GM12878 (cell line): ENCODE measurements around the gene L1CAM. TPM values are rescaled to one million over a fixed set of nuclear protein-coding genes. Genes with fewer than 3 reads are reported as not detected.

Experiments used
- NKRF ChIP-seq: fragments of 450-650 bp; conservative IDR thresholded peaks from 2 replicates; pipeline ENCODE4 v1.6.1; 2017; ENCODE audit warnings: mild to moderate bottlenecking, moderate library complexity
- PKNOX1 ChIP-seq: fragments of 450-650 bp; IDR thresholded peaks from 2 replicates; pipeline ENCODE4 v1.6.1; 2016; ENCODE audit warnings: mild to moderate bottlenecking
- polyA plus RNA-seq, 11 experiments: library from polyadenylated mRNA; depleted of rRNA in 4 of 11; unstranded in 6 of 11; stranded (reverse) in 5 of 11; fragments of >200 nt; fragmentation: Nextera tagmentation in 4 of 11; fragmentation: Illumina TruSeq in 1 of 11; extraction: Ambion mirVana in 4 of 11; extraction: Trizol in 1 of 11; gene quantifications; 1 replicate in 1 of 11; 2 replicates in 10 of 11; pipeline versions ENCODE4 v1.2.1 to v1.2.3, GENCODE V29; 2011 to 2016; ENCODE audit warnings: inconsistent platforms in 2 of 11, missing spikeins in 2 of 11, low read depth in 1 of 11
- total RNA-seq, 4 experiments: library from RNA; depleted of rRNA in 3 of 4; stranded (reverse); fragments of >200 nt in 3 of 4; fragmentation: Illumina TruSeq in 1 of 4; extraction: Trizol in 1 of 4; gene quantifications; 2 replicates each; pipeline versions ENCODE4 v1.2.1 to v1.2.3, GENCODE V29; 2013 to 2021
- TF ChIP-seq, protein P1 (sequence below): fragments of 450-650 bp; IDR thresholded peaks from 2 replicates; pipeline ENCODE4 v1.6.1; 2017; ENCODE audit warnings: mild to moderate bottlenecking, moderate library complexity

Gene L1CAM
- total and polyA plus RNA-seq, 10 of the 15 experiments (the other 5 are each of a cell fraction or from before 2014, with no cell fraction given): 0.01 to 0.64 (median 0.09) TPM; not detected in 5

- peak; percentile 84; the same call in 1 of the 2 replicates for TF ChIP-seq NKRF
- no peak for TF ChIP-seq PKNOX1
- TF ChIP-seq, protein P1, sequence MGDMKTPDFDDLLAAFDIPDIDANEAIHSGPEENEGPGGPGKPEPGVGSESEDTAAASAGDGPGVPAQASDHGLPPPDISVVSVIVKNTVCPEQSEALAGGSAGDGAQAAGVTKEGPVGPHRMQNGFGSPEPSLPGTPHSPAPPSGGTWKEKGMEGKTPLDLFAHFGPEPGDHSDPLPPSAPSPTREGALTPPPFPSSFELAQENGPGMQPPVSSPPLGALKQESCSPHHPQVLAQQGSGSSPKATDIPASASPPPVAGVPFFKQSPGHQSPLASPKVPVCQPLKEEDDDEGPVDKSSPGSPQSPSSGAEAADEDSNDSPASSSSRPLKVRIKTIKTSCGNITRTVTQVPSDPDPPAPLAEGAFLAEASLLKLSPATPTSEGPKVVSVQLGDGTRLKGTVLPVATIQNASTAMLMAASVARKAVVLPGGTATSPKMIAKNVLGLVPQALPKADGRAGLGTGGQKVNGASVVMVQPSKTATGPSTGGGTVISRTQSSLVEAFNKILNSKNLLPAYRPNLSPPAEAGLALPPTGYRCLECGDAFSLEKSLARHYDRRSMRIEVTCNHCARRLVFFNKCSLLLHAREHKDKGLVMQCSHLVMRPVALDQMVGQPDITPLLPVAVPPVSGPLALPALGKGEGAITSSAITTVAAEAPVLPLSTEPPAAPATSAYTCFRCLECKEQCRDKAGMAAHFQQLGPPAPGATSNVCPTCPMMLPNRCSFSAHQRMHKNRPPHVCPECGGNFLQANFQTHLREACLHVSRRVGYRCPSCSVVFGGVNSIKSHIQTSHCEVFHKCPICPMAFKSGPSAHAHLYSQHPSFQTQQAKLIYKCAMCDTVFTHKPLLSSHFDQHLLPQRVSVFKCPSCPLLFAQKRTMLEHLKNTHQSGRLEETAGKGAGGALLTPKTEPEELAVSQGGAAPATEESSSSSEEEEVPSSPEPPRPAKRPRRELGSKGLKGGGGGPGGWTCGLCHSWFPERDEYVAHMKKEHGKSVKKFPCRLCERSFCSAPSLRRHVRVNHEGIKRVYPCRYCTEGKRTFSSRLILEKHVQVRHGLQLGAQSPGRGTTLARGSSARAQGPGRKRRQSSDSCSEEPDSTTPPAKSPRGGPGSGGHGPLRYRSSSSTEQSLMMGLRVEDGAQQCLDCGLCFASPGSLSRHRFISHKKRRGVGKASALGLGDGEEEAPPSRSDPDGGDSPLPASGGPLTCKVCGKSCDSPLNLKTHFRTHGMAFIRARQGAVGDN: no peak
These were observed 48.9 kb upstream of the L1CAM start, which contains the start of gene NAA10 (continued) for GRCh38 chrX:153934762-153935325.
